HEK293 (cell line): Measurements from ENCODE around the gene SOX6.

Source experiments
- CTCF ChIP-seq: fragments of 450-650 bp; formaldehyde crosslinking; IDR thresholded peaks from 2 replicates; pipeline ENCODE4 v1.5.1; 2016; ENCODE audit warnings: missing biosample characterization, missing genetic modification characterization
- ZBTB7A ChIP-seq: fragments of 450-650 bp; formaldehyde crosslinking; IDR thresholded peaks from 2 replicates; pipeline ENCODE4 v1.5.1; 2016; ENCODE audit warnings: low read depth, missing biosample characterization, missing genetic modification characterization
- ZNF138 ChIP-seq: fragments of 450-650 bp; formaldehyde crosslinking; IDR thresholded peaks from 2 replicates; pipeline ENCODE4 v1.5.1; 2016; ENCODE audit warnings: missing biosample characterization, missing genetic modification characterization, borderline replicate concordance
- ZXDB ChIP-seq: fragments of 450-650 bp; formaldehyde crosslinking; IDR thresholded peaks from 2 replicates; pipeline ENCODE4 v1.5.1; 2016; ENCODE audit warnings: missing biosample characterization, missing genetic modification characterization

- TF ChIP-seq ZBTB7A = no peak
- no peak for TF ChIP-seq CTCF (tag by site-specific recombination)
- no peak for TF ChIP-seq ZXDB
- TF ChIP-seq ZNF138 (tag by site-specific recombination) = no peak
These were observed 108.1 kb downstream of the SOX6 start for GRCh38 chr11:16248248-16248647.
